ENCODE measurements around the gene BCL2L1. TPM values are rescaled to one million over a fixed set of nuclear protein-coding genes. Genes with fewer than 3 reads are reported as not detected.
A peak's percentile ranks its signal among the peaks of the same experiment; 100 is the strongest.
"Not testable (repeated sequence)": the region's sequence is repeated elsewhere in the genome, so short reads cannot be mapped to it uniquely, and the experiment has no call there.

Gene BCL2L1
- total RNA-seq, 2 experiments from 2014 or later = 126 to 129 TPM

DNA sequence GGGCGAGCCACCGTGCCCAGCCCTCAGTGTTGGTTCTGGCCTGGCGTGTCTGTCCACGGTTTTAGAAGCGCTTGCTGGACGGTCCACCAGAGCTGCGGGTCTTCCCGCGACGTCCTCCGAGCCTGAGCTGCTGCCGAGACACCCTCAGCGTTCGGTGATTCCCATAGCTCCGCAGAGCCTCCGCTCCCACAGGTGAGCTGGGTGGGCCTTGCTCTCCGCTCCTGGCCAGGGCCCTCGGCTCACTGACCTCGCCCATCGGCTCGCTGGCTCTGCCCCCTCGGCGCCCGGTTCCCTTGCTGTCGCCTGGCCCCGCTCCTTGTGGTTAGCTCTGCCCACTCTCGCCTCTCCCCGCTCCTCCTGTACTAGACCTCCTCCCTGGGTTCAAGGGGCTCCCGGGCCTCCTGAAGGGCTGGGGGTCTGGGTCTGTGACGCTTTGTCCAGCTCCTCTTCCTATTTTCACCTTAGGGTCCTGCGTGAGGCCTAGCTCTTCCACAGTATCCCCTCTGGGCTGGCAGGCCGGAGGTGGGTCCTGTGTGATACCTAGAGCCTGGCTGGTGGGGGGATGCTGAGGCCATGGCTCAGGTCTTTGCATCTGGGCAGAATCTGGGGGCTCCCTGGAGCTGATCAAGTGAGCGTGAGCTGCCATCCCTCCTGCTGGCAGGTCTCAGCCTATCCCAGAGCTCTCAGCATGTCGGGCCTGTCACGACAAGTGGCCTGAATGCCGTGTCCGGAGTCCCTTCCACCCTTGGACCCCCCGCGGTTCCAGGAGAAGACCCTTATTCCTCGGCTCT, 89.9 kb downstream of the BCL2L1 start:
- H3K36me3 Mint-ChIP-seq = no peaks in the 10 kb centered on the region
- H3K27me3 Mint-ChIP-seq = no peaks in the 10 kb centered on the region
- POLR2A ChIA-PET = no interaction called here
- H3K4me1 Mint-ChIP-seq (ENCODE audit: low read depth) = peaks cover 3% of the 10 kb centered on the region
- intact Hi-C loops (cut with micrococcal nuclease) = no loop called here
- CTCF ChIA-PET = interaction anchor here (0.6 to 7.5 kb wide), 10 partner anchors 12 to 103 kb away, joined by 3 to 164 read pairs (median 6); partner anchors contain the start of gene BCL2L1
- no peaks in the 10 kb centered on the region for H3K9me3 Mint-ChIP-seq
- DNase-seq = no peak
- H3K4me3 Mint-ChIP-seq = no peak overlapping the region
- no peak overlapping the region for H3K27ac Mint-ChIP-seq

DNA sequence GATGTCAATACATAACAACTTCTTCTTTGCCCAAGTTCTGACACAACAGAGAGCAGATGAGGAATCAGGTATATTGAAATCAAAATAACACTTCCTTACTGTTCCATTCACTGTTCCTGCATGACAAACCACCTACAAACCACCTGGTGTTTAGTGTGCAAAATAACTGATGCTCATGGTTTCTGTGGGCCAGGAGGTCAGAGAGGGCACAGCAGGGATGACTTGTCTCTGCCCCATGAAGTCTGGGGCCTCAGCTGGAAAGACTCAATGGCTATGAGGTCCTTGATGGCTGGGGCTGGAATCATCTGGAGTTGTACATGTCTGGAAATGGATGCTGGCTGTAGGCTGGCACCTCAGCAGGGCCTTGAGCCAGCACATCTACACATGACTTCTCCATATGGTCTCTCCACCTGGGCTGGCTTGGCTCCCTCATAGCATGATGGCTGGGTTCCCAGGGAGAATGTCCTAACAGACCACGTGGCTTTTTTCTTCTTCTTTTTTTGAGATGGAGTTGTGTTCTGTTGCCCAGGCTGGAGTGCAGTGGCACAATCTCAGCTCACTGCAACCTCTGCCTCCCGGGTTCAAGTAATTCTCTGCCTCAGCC, 92.4 kb downstream of the BCL2L1 start:
- POLR2A ChIA-PET = no interaction called here
- Mint-ChIP-seq H3K36me3 (no peaks in the 10 kb centered on the region), H3K4me1 (ENCODE audit: low read depth) (peaks cover 3% of the 10 kb centered on the region), H3K9me3 (no peaks in the 10 kb centered on the region), H3K27me3 (no peaks in the 10 kb centered on the region), H3K4me3 (no peak overlapping the region), H3K27ac (no peak overlapping the region)
- intact Hi-C loops (cut with micrococcal nuclease) = no loop called here
- CTCF ChIA-PET = interaction anchor here (0.7 to 7.5 kb wide), 3 partner anchors 31 to 91 kb away, joined by 3 to 164 read pairs (median 4); partner anchors contain the start of gene BCL2L1
- DNase-seq = peak; percentile 25

DNA sequence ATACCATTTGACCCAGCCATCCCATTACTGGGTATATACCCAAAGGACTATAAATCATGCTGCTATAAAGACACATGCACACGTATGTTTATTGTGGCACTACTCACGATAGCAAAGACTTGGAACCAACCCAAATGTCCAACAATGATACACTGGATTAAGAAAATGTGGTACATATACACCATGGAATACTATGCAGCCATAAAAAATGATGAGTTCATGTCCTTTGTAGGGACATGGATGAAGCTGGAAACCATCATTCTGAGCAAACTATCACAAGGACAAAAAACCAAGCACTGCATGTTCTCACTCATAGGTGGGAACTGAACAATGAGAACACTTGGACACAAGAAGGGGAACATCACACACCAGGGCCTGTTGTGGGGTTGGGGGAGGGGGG, 94.6 kb downstream of the BCL2L1 start:
- POLR2A ChIA-PET; H3K36me3 Mint-ChIP-seq; H3K9me3 Mint-ChIP-seq; H3K27me3 Mint-ChIP-seq; CTCF ChIA-PET; H3K4me1 Mint-ChIP-seq (ENCODE audit: low read depth); DNase-seq; H3K27ac Mint-ChIP-seq; intact Hi-C loops (cut with micrococcal nuclease); H3K4me3 Mint-ChIP-seq: not testable (repeated sequence)

DNA sequence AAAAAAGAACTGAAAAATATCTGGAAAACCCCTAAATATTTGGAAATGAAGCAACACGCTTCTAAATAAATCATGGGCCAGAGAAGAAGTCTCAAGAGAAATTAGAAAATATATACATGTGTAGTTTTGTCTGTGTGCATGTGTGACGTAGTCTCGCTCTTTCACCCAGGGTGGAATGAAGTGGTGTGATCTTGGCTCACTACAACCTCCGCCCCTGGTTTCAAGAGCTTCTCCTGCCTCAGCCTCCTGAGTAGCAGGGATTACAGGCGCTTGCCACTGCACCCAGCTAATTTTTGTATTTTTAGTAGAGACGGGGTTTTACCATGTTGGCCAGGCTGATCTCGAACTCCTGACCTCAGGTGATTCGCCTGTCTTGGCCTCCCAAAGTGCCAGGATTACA, 96.1 kb downstream of the BCL2L1 start:
- CTCF ChIA-PET = interaction anchor here (0.8 kb wide), 1 partner anchor 97 kb away, joined by 5 read pairs; no protein-coding TSS in a partner anchor
- intact Hi-C loops (cut with micrococcal nuclease); H3K4me3 Mint-ChIP-seq; DNase-seq; H3K9me3 Mint-ChIP-seq; H3K4me1 Mint-ChIP-seq (ENCODE audit: low read depth); H3K27ac Mint-ChIP-seq; H3K27me3 Mint-ChIP-seq; H3K36me3 Mint-ChIP-seq; POLR2A ChIA-PET: not testable (repeated sequence)

DNA sequence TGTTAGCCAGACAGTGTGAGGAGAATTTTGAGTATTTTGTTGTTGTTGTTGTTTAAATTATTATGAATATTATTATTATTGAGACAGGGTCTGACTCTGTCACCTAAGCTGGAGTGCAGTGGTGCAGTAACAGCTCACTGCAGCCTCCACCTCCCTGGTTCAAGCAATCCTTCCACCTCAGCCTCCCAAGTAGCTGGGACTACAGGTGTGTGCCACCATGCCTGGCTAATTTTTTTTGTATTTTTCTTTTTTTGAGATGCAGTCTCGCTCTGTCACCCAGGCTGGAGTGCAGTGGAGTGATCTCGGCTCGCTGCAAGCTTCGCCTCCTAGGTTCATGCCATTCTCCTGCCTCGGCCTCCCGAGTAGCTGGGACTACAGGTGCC, 99.6 kb downstream of the BCL2L1 start:
- H3K4me3 Mint-ChIP-seq; intact Hi-C loops (cut with micrococcal nuclease); POLR2A ChIA-PET; H3K27ac Mint-ChIP-seq; DNase-seq; H3K36me3 Mint-ChIP-seq; H3K4me1 Mint-ChIP-seq (ENCODE audit: low read depth); H3K27me3 Mint-ChIP-seq; H3K9me3 Mint-ChIP-seq: not testable (repeated sequence)
- CTCF ChIA-PET = interaction anchor here (3.6 kb wide), 1 partner anchor 10 kb away, joined by 13 read pairs; no protein-coding TSS in a partner anchor

DNA sequence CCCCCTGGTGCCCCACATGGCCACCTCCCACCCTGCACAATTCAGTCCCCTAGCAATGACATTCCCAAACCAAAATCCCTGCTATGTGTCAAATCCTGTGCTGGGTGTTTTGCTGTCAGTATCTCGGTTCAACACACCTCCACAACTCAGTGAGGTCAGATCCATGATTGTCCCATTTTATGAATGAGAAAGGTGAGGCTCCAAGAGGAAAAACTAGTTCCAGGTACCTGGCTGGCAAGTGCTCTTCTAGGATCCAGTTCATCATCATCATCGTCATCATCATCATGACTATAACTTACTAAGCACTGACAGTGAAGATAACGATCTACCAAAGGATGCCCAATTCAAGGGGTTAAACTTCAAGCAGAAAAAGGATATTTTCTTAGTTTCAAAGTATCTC, 102.4 kb downstream of the BCL2L1 start:
- no peaks in the 10 kb centered on the region for H3K27me3 Mint-ChIP-seq
- CTCF ChIA-PET = interaction anchor here (1.4 to 1.6 kb wide), 2 partner anchors 14 to 41 kb away, joined by 4 to 7 read pairs; no protein-coding TSS in a partner anchor
- H3K27ac Mint-ChIP-seq = no peak overlapping the region
- H3K9me3 Mint-ChIP-seq = no peaks in the 10 kb centered on the region
- no peak overlapping the region for H3K4me3 Mint-ChIP-seq
- H3K36me3 Mint-ChIP-seq = no peaks in the 10 kb centered on the region
- POLR2A ChIA-PET = no interaction called here
- DNase-seq = no peak
- intact Hi-C loops (cut with micrococcal nuclease) = no loop called here
- H3K4me1 Mint-ChIP-seq (ENCODE audit: low read depth) = no peaks in the 10 kb centered on the region

DNA sequence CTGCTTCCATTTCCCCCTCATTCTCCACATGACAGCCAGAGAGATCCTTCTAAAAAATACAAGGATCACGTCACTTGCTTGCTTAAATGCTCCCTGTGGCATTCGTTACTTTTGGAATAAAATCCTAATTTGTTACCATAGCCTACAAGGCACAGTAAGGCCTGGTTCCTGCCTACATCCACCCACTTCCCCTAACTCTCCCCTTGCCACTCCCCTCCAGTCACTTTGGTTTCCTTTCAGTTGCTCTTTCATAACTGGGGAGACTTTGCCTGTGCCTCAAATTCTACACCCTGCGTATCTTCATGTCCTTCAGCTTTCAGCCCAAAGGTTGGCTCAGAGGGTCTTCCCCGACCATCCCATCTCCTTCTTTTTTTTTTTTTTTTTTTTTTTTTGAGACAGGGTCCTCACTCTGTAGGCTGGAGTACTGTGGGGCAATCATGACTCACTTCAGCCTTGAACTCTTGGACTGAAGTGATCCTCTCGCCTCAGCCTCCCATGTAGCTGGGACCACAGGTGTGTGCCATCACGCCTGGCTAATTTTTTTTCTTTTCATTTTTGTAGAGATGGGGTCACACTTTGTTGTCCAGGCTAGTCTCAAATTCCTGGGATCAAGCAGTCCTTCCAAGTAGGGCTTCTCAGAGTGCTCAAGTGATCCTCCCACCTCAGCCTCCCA, 105.1 kb downstream of the BCL2L1 start:
- peaks cover 1% of the 10 kb centered on the region for H3K27me3 Mint-ChIP-seq
- no peak overlapping the region for H3K4me3 Mint-ChIP-seq
- H3K9me3 Mint-ChIP-seq = no peaks in the 10 kb centered on the region
- POLR2A ChIA-PET = no interaction called here
- intact Hi-C loops (cut with micrococcal nuclease) = no loop called here
- H3K27ac Mint-ChIP-seq = no peak overlapping the region
- peaks cover 2% of the 10 kb centered on the region for H3K4me1 Mint-ChIP-seq (ENCODE audit: low read depth)
- H3K36me3 Mint-ChIP-seq = no peaks in the 10 kb centered on the region
- CTCF ChIA-PET = interaction anchor here (18.8 kb wide), 1 partner anchor 51 kb away, joined by 1211 read pairs; no protein-coding TSS in a partner anchor
- DNase-seq = no peak

DNA sequence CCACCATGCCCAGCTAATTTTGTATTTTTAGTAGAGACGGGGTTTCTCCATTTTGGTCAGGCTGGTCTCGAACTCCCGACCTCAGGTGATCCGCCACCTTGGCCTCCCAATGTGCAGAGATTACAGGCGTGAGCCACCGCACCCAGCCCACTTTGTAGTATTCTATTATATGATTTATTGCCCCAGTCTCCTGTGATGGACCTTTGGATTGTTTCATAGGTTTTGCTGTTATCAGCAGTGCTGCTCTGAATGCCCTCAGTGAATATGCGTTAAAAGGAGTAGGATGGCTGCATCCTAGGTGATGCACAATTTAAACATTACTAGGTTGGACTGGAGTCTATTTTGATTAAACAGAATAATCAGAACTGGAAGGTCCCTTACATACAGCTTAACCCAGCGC, 107.3 kb downstream of the BCL2L1 start:
- POLR2A ChIA-PET = no interaction called here
- H3K27ac Mint-ChIP-seq = no peak overlapping the region
- H3K9me3 Mint-ChIP-seq = no peaks in the 10 kb centered on the region
- CTCF ChIA-PET = interaction anchor here (18.8 kb wide), 1 partner anchor 49 kb away, joined by 1211 read pairs; no protein-coding TSS in a partner anchor
- H3K27me3 Mint-ChIP-seq = peaks cover 4% of the 10 kb centered on the region
- intact Hi-C loops (cut with micrococcal nuclease) = no loop called here
- no peak for DNase-seq
- peaks cover 2% of the 10 kb centered on the region for H3K4me1 Mint-ChIP-seq (ENCODE audit: low read depth)
- H3K4me3 Mint-ChIP-seq = no peak overlapping the region
- H3K36me3 Mint-ChIP-seq = no peaks in the 10 kb centered on the region

Other genes with a start within 250 kb of the BCL2L1 start
- not detected for gene DEFB124, start 247.7 kb downstream of the BCL2L1 start, total RNA-seq
- not detected for gene REM1, start 247.6 kb downstream of the BCL2L1 start, total RNA-seq
- gene HM13, start 208.4 kb downstream of the BCL2L1 start, total RNA-seq = 100 to 1,000 TPM; 110 to 111 TPM
- 1 to 10 TPM in 1 of 2 experiments, under 1 TPM in 1; 0.90 to 1.3 TPM for gene ID1, start 117.6 kb downstream of the BCL2L1 start, total RNA-seq
- gene COX4I2, start 85.0 kb downstream of the BCL2L1 start, total RNA-seq = not detected
- 100 to 1,000 TPM; 149 TPM for gene TPX2, start 16.4 kb upstream of the BCL2L1 start, total RNA-seq
- gene MYLK2, start 96.5 kb upstream of the BCL2L1 start, total RNA-seq = under 1 TPM; 0.27 to 0.43 TPM
- gene FOXS1, start 122.7 kb upstream of the BCL2L1 start, total RNA-seq = not detected
- gene DUSP15, start 147.7 kb upstream of the BCL2L1 start, total RNA-seq = not detected
- gene TTLL9, start 147.8 kb upstream of the BCL2L1 start, total RNA-seq = not detected
- gene PDRG1, start 229.2 kb upstream of the BCL2L1 start, total RNA-seq = 10 to 100 TPM; 12.1 to 13.2 TPM
- gene XKR7, start 245.3 kb upstream of the BCL2L1 start, total RNA-seq = not detected

Measured in activated CD4-positive, alpha-beta memory T cell treated with anti-CD3 and anti-CD28 coated beads for 36 hours (primary cell).